CD4-positive, alpha-beta T cell treated with Interleukin-6 at 100 ng/mL for 8 hours (primary cell): ENCODE data around the gene SPEN.
A peak's percentile ranks its signal among the peaks of the same experiment; 100 is the strongest.
"Not testable (repeated sequence)": the region's sequence is repeated elsewhere in the genome, so short reads cannot be mapped to it uniquely, and the experiment has no call there.

ENCODE experiments used
- DNase-seq: peaks from one replicate; pipeline ENCODE4 v3.0.0-alpha.2; 2020; ENCODE audit warnings: mixed read lengths, low spot score

The SPEN gene

GRCh38 chr1:15852828-15853302 is 5.4 kb downstream of the SPEN start:
- DNase-seq, result no peak

- DNase-seq, result no peak
These were observed 9.4 kb downstream of the SPEN start for GRCh38 chr1:15856888-15857287.

- DNase-seq, result no peak
These were observed 10.7 kb downstream of the SPEN start for GRCh38 chr1:15858069-15858670.

DNA sequence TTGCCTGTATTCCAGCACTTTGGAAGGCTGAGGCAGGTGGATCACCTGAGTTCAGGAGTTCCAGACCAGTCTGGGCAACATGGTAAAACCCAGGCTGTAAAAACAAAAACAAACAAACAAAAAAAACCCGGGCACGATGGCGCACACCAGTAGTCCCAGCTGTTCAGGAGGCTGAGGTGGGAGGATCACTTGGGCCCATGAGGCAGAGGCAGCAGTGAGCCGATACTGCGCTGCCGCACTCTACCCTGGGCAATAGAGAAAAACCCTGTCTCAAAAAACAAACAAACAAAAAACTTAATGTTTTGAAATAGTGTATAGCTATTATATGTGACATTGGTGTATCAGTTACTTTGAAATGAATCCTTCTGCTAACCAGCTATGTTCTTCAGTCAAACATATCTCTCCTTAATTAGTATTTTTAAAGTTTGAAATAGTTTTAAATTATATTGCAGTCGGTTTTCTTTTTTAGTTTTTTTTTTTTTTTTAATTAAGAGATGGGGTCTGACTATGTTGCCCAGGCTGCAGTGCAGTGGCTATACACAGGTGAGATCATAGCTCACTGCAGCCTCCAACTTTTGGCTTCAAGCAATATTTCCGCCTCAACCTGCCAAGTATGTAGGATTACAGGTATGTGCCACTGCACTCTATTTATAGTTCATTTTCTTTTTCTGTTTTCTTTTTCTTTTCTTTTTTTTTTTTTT is 11.3 kb downstream of the SPEN start:
- no peak for DNase-seq

GRCh38 chr1:15863156-15863901 is 15.8 kb downstream of the SPEN start:
- no peak for DNase-seq

- DNase-seq, result no peak
These were observed 19.3 kb downstream of the SPEN start for GRCh38 chr1:15866721-15867201.

DNA sequence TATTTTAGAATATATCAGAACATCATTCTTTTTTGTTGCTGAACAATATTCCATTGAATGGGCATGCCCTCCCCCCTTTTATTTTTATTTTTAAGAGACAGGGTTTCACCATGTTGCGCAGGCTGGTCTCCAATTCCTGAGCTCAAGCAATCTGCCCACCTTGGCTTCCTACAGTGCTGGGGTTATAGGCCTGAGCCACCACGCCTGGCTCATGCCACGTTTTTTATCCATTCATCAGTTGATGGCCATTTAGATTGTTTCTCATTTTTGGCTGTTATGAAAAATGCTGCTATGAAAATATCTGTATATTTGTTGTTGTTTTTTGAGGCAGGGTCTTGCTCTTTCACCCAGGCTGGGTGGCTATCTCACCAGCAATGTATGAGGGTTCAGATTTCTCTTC is 19.8 kb downstream of the SPEN start:
- no peak for DNase-seq

- no peak for DNase-seq
These were observed 21.9 kb downstream of the SPEN start for GRCh38 chr1:15869413-15869812.

DNA sequence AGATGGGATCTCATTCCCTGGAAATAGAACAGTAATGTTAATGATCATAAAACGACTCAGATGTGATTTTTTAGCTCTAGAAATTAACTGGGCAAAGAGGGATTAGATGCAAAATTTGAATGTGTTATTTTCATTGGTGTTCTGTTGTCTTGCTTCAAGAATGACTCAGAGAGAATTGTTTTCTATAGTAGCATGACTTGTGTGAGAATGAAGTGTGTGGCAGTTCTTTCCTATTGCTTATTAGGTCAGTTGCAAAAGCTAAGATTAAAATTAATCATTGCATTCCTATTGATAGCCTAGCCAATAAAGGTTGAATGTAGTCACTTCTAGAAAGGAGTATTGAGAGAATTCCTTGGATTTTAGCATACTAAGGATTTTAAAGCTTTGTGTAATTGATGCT is 22.9 kb downstream of the SPEN start:
- DNase-seq, result no peak

DNA sequence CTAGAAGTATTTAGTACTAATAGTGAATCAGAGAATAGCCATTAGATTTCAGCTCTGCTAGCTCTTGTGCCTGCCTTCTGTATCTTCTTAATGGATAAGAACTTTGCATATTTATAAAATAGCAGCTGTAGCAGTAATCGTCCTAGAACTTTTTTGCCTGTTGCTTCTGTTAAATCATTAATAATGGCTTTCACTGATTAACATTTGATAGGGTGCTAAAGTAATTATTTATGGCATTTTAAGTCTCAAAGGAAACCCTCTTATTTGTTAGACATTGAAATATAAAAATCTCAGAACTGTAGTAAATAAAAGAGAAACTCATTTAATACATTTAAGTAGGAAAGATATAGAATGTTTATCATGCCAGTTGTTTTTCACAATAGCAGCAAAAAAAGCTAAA is 27.0 kb downstream of the SPEN start:
- DNase-seq, result no peak

DNA sequence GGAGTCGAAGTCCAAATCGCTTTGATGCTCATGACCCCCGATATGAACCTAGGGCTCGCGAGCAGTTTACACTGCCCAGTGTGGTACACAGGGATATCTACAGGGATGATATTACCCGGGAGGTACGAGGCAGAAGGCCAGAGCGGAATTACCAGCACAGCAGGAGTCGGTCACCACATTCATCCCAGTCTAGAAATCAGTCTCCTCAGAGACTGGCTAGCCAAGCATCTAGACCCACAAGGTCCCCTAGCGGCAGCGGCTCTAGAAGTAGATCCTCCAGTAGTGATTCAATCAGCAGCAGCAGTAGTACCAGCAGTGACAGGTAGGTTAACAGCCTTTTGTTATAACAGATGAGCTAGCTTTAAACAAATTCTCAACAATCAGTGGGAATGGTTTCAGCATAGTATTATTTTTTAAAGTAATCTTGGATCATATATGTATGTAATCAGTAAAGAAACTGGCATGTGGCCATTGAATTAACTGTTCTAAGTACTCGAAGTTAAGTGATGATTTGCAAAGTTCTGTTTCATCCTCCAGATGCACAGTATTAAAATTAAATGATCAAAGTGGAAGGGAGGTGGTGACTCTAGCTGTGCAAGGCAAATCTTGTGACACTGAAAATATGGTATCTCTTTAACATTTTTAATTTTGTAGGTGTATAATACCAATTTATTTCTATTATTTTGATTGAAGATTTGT is 29.0 kb downstream of the SPEN start:
- DNase-seq, result no peak

GRCh38 chr1:15881961-15882360 is 34.5 kb downstream of the SPEN start:
- DNase-seq, result no peak

DNA sequence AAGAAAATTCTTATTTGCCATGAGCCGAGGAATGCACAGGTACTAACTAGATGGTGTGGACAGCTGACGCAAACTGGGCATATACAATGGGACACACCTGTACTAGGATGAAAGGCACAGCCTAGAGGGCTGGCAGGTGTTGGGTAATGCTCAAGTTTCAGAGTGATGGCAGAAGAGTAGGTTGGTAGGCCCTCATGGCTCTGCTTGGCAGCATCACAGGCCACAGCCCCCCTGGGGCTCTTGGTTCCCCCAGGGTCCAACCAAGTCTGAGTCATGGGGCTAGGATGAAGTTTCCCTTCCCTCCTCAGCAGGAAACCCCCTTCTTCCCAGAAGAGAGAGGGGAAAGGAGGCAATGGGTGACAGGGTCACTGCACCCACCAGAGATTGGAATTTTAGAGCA is 35.2 kb downstream of the SPEN start:
- no peak for DNase-seq

DNA sequence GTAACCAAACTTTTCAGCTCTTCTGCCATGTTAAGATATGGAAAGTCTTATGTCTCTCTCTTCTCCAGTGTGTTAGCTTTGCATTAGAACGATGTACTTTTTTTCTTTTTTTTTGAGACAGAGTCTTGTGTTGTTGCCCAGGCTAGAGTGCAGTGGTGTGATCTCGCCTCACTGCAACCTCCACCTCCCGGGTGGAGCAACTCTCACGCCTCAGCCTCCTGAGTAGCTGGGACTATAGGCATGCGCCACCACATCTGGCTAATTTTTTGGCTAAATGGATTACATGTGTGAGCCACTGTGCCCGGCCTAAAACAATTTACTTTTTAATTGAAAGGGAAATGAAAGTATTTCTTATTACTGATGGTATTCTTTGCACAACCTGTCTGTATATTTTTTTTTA is 35.8 kb downstream of the SPEN start:
- DNase-seq, result no peak

- DNase-seq, result no peak
These were observed 37.0 kb downstream of the SPEN start for GRCh38 chr1:15884477-15884876.

DNA sequence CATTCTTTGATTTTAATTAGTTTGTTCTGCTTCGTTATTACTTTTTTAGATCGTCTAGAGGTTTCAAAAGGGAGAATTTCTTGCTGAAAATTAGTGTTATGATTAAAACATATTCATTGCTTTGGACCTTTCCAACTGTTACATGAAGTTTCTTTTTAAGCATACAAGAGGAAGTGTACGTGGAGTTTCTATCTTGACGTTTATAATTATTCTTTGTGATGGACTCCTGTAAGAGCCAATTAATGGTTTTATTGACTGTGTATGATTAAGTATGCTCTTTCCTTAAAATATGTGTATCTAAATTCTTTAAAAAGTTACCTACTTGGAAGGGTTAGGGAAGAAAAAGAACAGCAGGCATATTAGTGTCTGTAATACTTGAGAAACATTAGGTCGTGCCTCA is 37.8 kb downstream of the SPEN start:
- DNase-seq, result no peak

GRCh38 chr1:15885701-15886610 is 38.4 kb downstream of the SPEN start:
- DNase-seq, result peak; percentile 19

GRCh38 chr1:15886611-15887167 is 39.2 kb downstream of the SPEN start:
- DNase-seq, result no peak

DNA sequence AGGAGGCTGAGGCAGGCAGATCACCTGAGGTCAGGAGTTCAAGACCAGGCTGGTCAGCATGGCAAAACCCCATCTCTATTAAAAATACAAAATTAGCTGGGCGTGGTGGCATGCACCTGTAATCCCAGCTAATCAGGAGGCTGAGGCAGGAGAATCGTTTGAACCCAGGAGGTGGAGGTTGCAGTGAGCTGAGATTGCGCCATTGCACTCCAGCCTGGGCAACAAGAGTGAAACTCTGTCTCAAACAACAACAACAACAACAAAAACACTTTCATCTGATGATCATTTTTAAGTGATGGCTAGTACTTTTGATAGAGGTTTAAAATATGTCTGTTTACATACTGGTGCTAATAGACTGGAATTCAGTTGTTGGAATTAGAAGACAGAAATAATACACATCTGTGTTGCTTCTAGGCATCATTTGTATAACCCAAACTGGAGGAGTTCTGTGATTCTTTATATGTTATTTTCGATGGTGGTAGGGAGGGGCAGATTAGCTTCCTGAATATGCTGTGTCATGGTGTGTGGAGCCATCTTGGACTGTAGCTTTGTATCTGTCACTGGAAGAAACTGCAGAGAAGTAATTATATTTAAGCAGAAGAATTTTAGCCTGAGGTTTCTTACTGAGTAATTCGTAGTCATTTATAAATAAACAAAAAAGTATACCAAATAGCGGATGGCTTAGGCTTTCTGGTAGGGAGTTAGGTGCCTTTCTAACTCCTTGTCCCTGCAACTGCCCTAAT is 45.5 kb downstream of the SPEN start:
- not testable (repeated sequence) for DNase-seq

- no peak for DNase-seq
These were observed 47.7 kb downstream of the SPEN start for GRCh38 chr1:15895233-15895632.
